ENCODE data around the gene TMPRSS6. TPM values are rescaled to one million over a fixed set of nuclear protein-coding genes. Genes with fewer than 3 reads are reported as not detected.

TMPRSS6 gene
- total RNA-seq, 1 donor from 2014 or later, result not detected

- Histone ChIP-seq H3K4me3 (no peak overlapping the region), H3K27ac (no peak overlapping the region), H3K36me3 (peaks cover 0 to 29% of the 10 kb centered on the region in 2 donors), H3K9me3 (no peaks in the 10 kb centered on the region), H3K4me1 (peaks cover 54% of the 10 kb centered on the region), H3K27me3 (no peaks in the 10 kb centered on the region)
- intact Hi-C loops (cut with DNase I), result no loop called here
- DNase-seq (ENCODE audit: extremely low spot score in 2 of 2), result no peak
- TF ChIP-seq POLR2AphosphoS5 (IDR thresholded peaks at IDR 0.05; ENCODE audit: insufficient read depth in 1 of 2, low read depth in 1 of 2) (no peak), POLR2A (IDR thresholded peaks at IDR 0.05) (no peak), CTCF (IDR thresholded peaks at IDR 0.05) (peak in 2 of 3 experiments; percentile 42 to 44)
Measured at GRCh38 chr22:37021710-37022482, 87.6 kb downstream of the TMPRSS6 start.

GRCh38 chr22:37021041-37021440 lies 88.5 kb downstream of the TMPRSS6 start:
- H3K27ac ChIP-seq, result peak overlapping the region; percentile 97
- intact Hi-C loops (cut with DNase I), result no loop called here
- peaks cover 0 to 22% of the 10 kb centered on the region in 2 donors for H3K36me3 ChIP-seq
- H3K4me3 ChIP-seq, result peak overlapping the region in 1 of 2 donors; percentile 99
- H3K9me3 ChIP-seq, result no peaks in the 10 kb centered on the region
- no peak for TF ChIP-seq CTCF (IDR thresholded peaks at IDR 0.05)
- TF ChIP-seq POLR2AphosphoS5 (IDR thresholded peaks at IDR 0.05; ENCODE audit: insufficient read depth in 1 of 2, low read depth in 1 of 2), result no peak
- no peak for TF ChIP-seq POLR2A (IDR thresholded peaks at IDR 0.05)
- H3K27me3 ChIP-seq, result no peaks in the 10 kb centered on the region
- H3K4me1 ChIP-seq, result peaks cover 63% of the 10 kb centered on the region
- DNase-seq (ENCODE audit: extremely low spot score in 2 of 2), result no peak

GRCh38 chr22:37020192-37020479 lies 89.4 kb downstream of the TMPRSS6 start:
- no peaks in the 10 kb centered on the region for H3K9me3 ChIP-seq
- intact Hi-C loops (cut with DNase I), result no loop called here
- H3K4me1 ChIP-seq, result peaks cover 60% of the 10 kb centered on the region
- DNase-seq (ENCODE audit: extremely low spot score in 2 of 2), result no peak
- no peak for TF ChIP-seq CTCF (IDR thresholded peaks at IDR 0.05)
- peak in 1 of 2 donors; percentile 30 for TF ChIP-seq POLR2AphosphoS5 (IDR thresholded peaks at IDR 0.05; ENCODE audit: insufficient read depth in 1 of 2, low read depth in 1 of 2)
- H3K36me3 ChIP-seq, result peaks cover 0 to 16% of the 10 kb centered on the region in 2 donors
- H3K27me3 ChIP-seq, result no peaks in the 10 kb centered on the region
- H3K27ac ChIP-seq, result peak overlapping the region; percentile 97
- peak overlapping the region; percentile 96 to 99 for H3K4me3 ChIP-seq

GRCh38 chr22:37019309-37020191 lies 90.0 kb downstream of the TMPRSS6 start, which contains the start of the genes MPST and TST:
MPST (plus strand) TSS chr22:37019742; CDS start chr22:37019837, 95 bp downstream.
TST (minus strand) TSS chr22:37019447; CDS start chr22:37018732, 715 bp downstream.
- H3K4me1 ChIP-seq, result peaks cover 64% of the 10 kb centered on the region
- DNase-seq (ENCODE audit: extremely low spot score in 2 of 2), result no peak
- TF ChIP-seq POLR2AphosphoS5 (IDR thresholded peaks at IDR 0.05; ENCODE audit: insufficient read depth in 1 of 2, low read depth in 1 of 2) (no peak), CTCF (IDR thresholded peaks at IDR 0.05) (peak in 1 of 3 experiments; percentile 6), POLR2A (IDR thresholded peaks at IDR 0.05) (peak in 1 of 2 donors; percentile 63)
- intact Hi-C loops (cut with DNase I), result no loop called here
- peak within 1 kb of the TSS; percentile 97 for H3K27ac ChIP-seq
- H3K9me3 ChIP-seq, result no peaks in the 10 kb centered on the region
- H3K4me3 ChIP-seq, result peak within 1 kb of the TSS; percentile 96 to 99
- H3K36me3 ChIP-seq, result peaks cover 0 to 12% of the 10 kb centered on the region in 2 donors
- H3K27me3 ChIP-seq, result no peaks in the 10 kb centered on the region
